Thyroid gland (tissue), 4 donors: ENCODE results near the gene RO60. TPM values are rescaled to one million over a fixed set of nuclear protein-coding genes. Genes with fewer than 3 reads are reported as not detected.
A peak's percentile ranks its signal among the peaks of the same experiment; 100 is the strongest.

ENCODE experiments used
- DNase-seq, 2 donors: peaks; one replicate each; pipeline ENCODE4 v3.0.0-alpha.2; 2019
- H3K27ac ChIP-seq, 3 donors: fragments of 200-600 bp; sonication (generic); 1 replicate in 2 of 3; 2 replicates in 1 of 3; pipeline ENCODE4 v1.5.1; 2016 to 2019; ENCODE audit warnings: mild to moderate bottlenecking in 1 of 3, moderate library complexity in 1 of 3
- H3K27me3 ChIP-seq: fragments of 200-600 bp; sonication (generic); one replicate; pipeline ENCODE4 v1.5.1; 2019
- H3K36me3 ChIP-seq, 2 donors: fragments of 200-600 bp; sonication (generic); one replicate each; pipeline ENCODE4 v1.5.1; 2016 to 2019
- H3K4me1 ChIP-seq, 2 donors: fragments of 200-600 bp; sonication (generic); one replicate each; pipeline ENCODE4 v1.5.1; 2017 to 2019
- H3K4me3 ChIP-seq, 3 donors: fragments of 200-600 bp; sonication (generic); replicated peaks in 1 of 3; 1 replicate in 2 of 3; 2 replicates in 1 of 3; pipeline ENCODE4 v1.5.1; 2016; ENCODE audit warnings: mild to moderate bottlenecking in 1 of 3
- H3K9me3 ChIP-seq: fragments of 200-600 bp; sonication (generic); one replicate; pipeline ENCODE4 v1.5.1; 2017
- POLR2A ChIP-seq, 2 donors: fragments of 450-650 bp; IDR thresholded peaks; one replicate each; pipeline ENCODE4 v1.6.1; 2017; ENCODE audit warnings: antibody characterized with exemption in 2 of 2, mild to moderate bottlenecking in 2 of 2, moderate library complexity in 1 of 2
- WGBS, 2 donors: methylation state at CpG; one replicate each; pipeline ENCODE4 v1.1.5; 2017; 5-methylcytosine and 5-hydroxymethylcytosine counted together
- intact Hi-C: fragments of 100-400 bp; cut with DNase I; formaldehyde crosslinking; loops from one replicate; pipeline ENCODE4 v1.15.1; 2023
- total RNA-seq, 4 donors: library from RNA; depleted of rRNA; stranded (reverse); fragments of >200 nt; gene quantifications; one replicate each; pipeline ENCODE4 v1.2.3, GENCODE V29; 2016
- TF ChIP-seq, protein P1 (sequence below), 6 experiments: fragments of 200-600 bp in 3 of 6; fragments of 450-650 bp in 3 of 6; sonication (generic) in 3 of 6; IDR thresholded peaks; one replicate each; pipeline ENCODE4 v1.5.1; 2016 to 2019; ENCODE audit warnings: antibody characterized with exemption in 6 of 6, mild to moderate bottlenecking in 2 of 6, inconsistent platforms in 1 of 6, moderate library complexity in 1 of 6

The RO60 gene
- total RNA-seq, 4 donors from 2014 or later: 90.1 to 129 (median 102) TPM

DNA sequence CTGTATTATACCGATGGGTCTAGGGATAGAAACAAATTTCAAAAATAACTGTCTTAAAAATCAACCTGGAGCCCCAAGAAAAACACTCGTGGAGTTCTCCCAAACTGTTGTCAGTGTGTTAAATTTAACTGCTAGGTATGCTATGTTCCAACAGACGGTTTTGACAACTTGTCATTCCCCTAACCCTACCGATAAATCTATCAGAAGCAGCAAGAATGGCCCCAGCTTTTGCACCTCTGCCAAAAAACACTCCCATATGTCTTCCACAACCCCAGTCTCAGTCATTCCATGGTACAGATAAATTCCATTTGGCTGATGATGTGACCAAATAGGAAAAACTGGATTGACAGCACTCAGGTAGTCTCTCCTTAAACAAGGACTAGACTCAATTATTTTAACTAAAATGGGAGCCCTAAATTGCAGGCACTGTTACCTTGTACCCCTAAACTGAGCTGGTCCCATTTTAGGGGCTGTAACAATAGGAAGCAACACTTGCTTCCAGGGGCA lies 5.2 kb upstream of the RO60 start:
- Histone ChIP-seq H3K4me3 (no peak overlapping the region), H3K36me3 (peaks cover 3 to 5% of the 10 kb centered on the region in 2 donors), H3K9me3 (no peaks in the 10 kb centered on the region), H3K27me3 (no peaks in the 10 kb centered on the region), H3K4me1 (peaks cover 9 to 11% of the 10 kb centered on the region in 2 donors), H3K27ac (no peak overlapping the region)
- TF ChIP-seq, protein P1, sequence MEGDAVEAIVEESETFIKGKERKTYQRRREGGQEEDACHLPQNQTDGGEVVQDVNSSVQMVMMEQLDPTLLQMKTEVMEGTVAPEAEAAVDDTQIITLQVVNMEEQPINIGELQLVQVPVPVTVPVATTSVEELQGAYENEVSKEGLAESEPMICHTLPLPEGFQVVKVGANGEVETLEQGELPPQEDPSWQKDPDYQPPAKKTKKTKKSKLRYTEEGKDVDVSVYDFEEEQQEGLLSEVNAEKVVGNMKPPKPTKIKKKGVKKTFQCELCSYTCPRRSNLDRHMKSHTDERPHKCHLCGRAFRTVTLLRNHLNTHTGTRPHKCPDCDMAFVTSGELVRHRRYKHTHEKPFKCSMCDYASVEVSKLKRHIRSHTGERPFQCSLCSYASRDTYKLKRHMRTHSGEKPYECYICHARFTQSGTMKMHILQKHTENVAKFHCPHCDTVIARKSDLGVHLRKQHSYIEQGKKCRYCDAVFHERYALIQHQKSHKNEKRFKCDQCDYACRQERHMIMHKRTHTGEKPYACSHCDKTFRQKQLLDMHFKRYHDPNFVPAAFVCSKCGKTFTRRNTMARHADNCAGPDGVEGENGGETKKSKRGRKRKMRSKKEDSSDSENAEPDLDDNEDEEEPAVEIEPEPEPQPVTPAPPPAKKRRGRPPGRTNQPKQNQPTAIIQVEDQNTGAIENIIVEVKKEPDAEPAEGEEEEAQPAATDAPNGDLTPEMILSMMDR (IDR thresholded peaks at IDR 0.05): no peak
- TF ChIP-seq POLR2A (IDR thresholded peaks at IDR 0.05): no peak
- intact Hi-C loops: no loop called here
- no peak for DNase-seq
- WGBS, 2 donors: 91 to 93% methylated on average over 4 of the region's 4 CpGs

- TF ChIP-seq POLR2A (IDR thresholded peaks at IDR 0.05): no peak
- TF ChIP-seq, protein P1 (IDR thresholded peaks at IDR 0.05): no peak
- H3K36me3 ChIP-seq: no peaks in the 10 kb centered on the region
- 1% methylated on average over 24 to 35 of the region's 37 CpGs for WGBS, 2 donors
- H3K27ac ChIP-seq: peak overlapping the region; percentile 80 to 97 (median 96)
- intact Hi-C loops: no loop called here
- DNase-seq: peak; percentile 76 to 80
- H3K9me3 ChIP-seq: no peaks in the 10 kb centered on the region
- peak overlapping the region; percentile 1 to 85 (median 45) for H3K4me3 ChIP-seq
- H3K27me3 ChIP-seq: no peaks in the 10 kb centered on the region
- peaks cover 19 to 24% of the 10 kb centered on the region in 2 donors for H3K4me1 ChIP-seq
Measured at GRCh38 chr1:193058529-193059281, 707 bp upstream of the RO60 start.

GRCh38 chr1:193060115-193060403 lies 647 bp downstream of the RO60 start:
- no peaks in the 10 kb centered on the region for H3K27me3 ChIP-seq
- peak overlapping the region; percentile 80 to 97 (median 96) for H3K27ac ChIP-seq
- no peaks in the 10 kb centered on the region for H3K9me3 ChIP-seq
- peaks cover 19 to 24% of the 10 kb centered on the region in 2 donors for H3K4me1 ChIP-seq
- H3K4me3 ChIP-seq: peak overlapping the region; percentile 43 to 85 (median 78)
- TF ChIP-seq, protein P1 (IDR thresholded peaks at IDR 0.05): no peak
- no peak for TF ChIP-seq POLR2A (IDR thresholded peaks at IDR 0.05)
- DNase-seq: no peak
- intact Hi-C loops: no loop called here
- no peaks in the 10 kb centered on the region for H3K36me3 ChIP-seq
- 0 to 1% methylated on average over 9 of the region's 9 CpGs for WGBS, 2 donors

GRCh38 chr1:193060406-193060805 lies 994 bp downstream of the RO60 start:
- H3K27me3 ChIP-seq: no peaks in the 10 kb centered on the region
- H3K27ac ChIP-seq: peak overlapping the region; percentile 80 to 97 (median 96)
- intact Hi-C loops: no loop called here
- peaks cover 19 to 24% of the 10 kb centered on the region in 2 donors for H3K4me1 ChIP-seq
- WGBS, 2 donors: 12 to 13% methylated on average over 4 of the region's 4 CpGs
- H3K36me3 ChIP-seq: no peaks in the 10 kb centered on the region
- no peaks in the 10 kb centered on the region for H3K9me3 ChIP-seq
- H3K4me3 ChIP-seq: peak overlapping the region; percentile 43 to 85 (median 78)
- DNase-seq: no peak
- TF ChIP-seq, protein P1 (IDR thresholded peaks at IDR 0.05): no peak
- no peak for TF ChIP-seq POLR2A (IDR thresholded peaks at IDR 0.05)

DNA sequence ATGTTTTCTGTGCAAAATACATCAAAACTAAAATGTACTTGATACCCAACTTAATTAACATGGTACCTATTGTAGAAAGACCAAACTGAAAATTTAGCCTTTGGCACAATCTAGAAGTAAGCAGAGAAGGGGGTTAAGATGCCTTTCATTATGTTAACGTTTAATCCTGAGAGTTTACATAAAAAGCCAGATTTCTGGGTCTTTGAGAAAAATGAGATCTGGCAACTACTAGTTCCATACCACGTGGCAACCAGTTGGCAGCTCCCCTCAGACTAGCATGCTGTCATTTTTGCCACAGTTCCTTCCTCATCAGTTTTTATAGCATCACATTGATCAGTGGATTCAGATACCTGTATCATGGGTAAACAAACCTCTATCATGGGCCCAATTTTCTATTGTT lies 1.5 kb downstream of the RO60 start:
- H3K9me3 ChIP-seq: no peaks in the 10 kb centered on the region
- peaks cover 19 to 24% of the 10 kb centered on the region in 2 donors for H3K4me1 ChIP-seq
- intact Hi-C loops: no loop called here
- DNase-seq: no peak
- H3K36me3 ChIP-seq: no peaks in the 10 kb centered on the region
- no peak overlapping the region for H3K27ac ChIP-seq
- peak overlapping the region in 2 of 3 donors; percentile 43 to 78 for H3K4me3 ChIP-seq
- WGBS, 2 donors: 16 to 22% methylated on average over 2 of the region's 2 CpGs
- H3K27me3 ChIP-seq: no peaks in the 10 kb centered on the region
- TF ChIP-seq, protein P1 (IDR thresholded peaks at IDR 0.05): no peak
- no peak for TF ChIP-seq POLR2A (IDR thresholded peaks at IDR 0.05)
